GM12891 (cell line): ENCODE results near the gene SYNGAP1.

ENCODE experiments used
- DNase-seq: peaks from one replicate; pipeline ENCODE4 v3.0.0; 2011; ENCODE audit warnings: low spot score; ENCODE audit not compliant: insufficient read length
- FAIRE-seq: peaks from 2 replicates; lab custom pipeline; 2011; peaks lifted over from hg19 to GRCh38; lab: Jason Lieb, UNC
- PAX5 ChIP-seq: IDR thresholded peaks from 2 replicates; pipeline ENCODE4 v1.6.1; 2011; ENCODE audit warnings: low read length, moderate library complexity, mild to moderate bottlenecking; ENCODE audit not compliant: insufficient read depth, severe bottlenecking
- POLR2A ChIP-seq: IDR thresholded peaks from 2 replicates; pipeline ENCODE4 v1.6.1; 2011; ENCODE audit warnings: low read depth, low read length, control low read depth
- POLR2AphosphoS5 ChIP-seq: IDR thresholded peaks from 2 replicates; pipeline ENCODE4 v1.6.1; 2011; ENCODE audit warnings: low read depth, low read length, control low read depth
- POU2F2 ChIP-seq: IDR thresholded peaks from 2 replicates; pipeline ENCODE4 v1.6.1; 2011; ENCODE audit warnings: low read depth, mild to moderate bottlenecking, control low read depth, low read length, moderate library complexity
- SPI1 ChIP-seq: IDR thresholded peaks from 2 replicates; pipeline ENCODE4 v1.6.1; 2011; ENCODE audit warnings: low read depth, low read length, control low read depth
- TAF1 ChIP-seq: IDR thresholded peaks from 2 replicates; pipeline ENCODE4 v1.6.1; 2011; ENCODE audit warnings: low read depth, low read length, control low read depth

Gene SYNGAP1

GRCh38 chr6:33490198-33490597, 70.3 kb downstream of the SYNGAP1 start:
- FAIRE-seq (no peak), DNase-seq (no peak)
- TF ChIP-seq SPI1, result no peak
- TF ChIP-seq TAF1, result no peak
- no peak for TF ChIP-seq PAX5
- no peak for TF ChIP-seq POLR2A
- TF ChIP-seq POU2F2, result no peak
- TF ChIP-seq POLR2AphosphoS5, result no peak

- TF ChIP-seq POU2F2, result no peak
- no peak for TF ChIP-seq POLR2A
- no peak for TF ChIP-seq SPI1
- TF ChIP-seq TAF1, result no peak
- TF ChIP-seq PAX5, result no peak
- no peak for TF ChIP-seq POLR2AphosphoS5
- DNase-seq (no peak), FAIRE-seq (no peak)
Observed at GRCh38 chr6:33490621-33491020, 70.8 kb downstream of the SYNGAP1 start.

- DNase-seq (no peak), FAIRE-seq (no peak)
- no peak for TF ChIP-seq POLR2AphosphoS5
Observed at GRCh38 chr6:33492093-33492492, 72.2 kb downstream of the SYNGAP1 start.

- no peak for TF ChIP-seq POLR2A
- no peak for TF ChIP-seq SPI1
- no peak for TF ChIP-seq POU2F2
- TF ChIP-seq PAX5, result no peak
- TF ChIP-seq TAF1, result no peak
- TF ChIP-seq POLR2AphosphoS5, result no peak
- FAIRE-seq (no peak), DNase-seq (no peak)
Observed at GRCh38 chr6:33497157-33497556, 77.3 kb downstream of the SYNGAP1 start.

GRCh38 chr6:33502486-33502885, 82.6 kb downstream of the SYNGAP1 start:
- FAIRE-seq (no peak), DNase-seq (no peak)
- TF ChIP-seq SPI1, result no peak
- TF ChIP-seq POU2F2, result no peak
- no peak for TF ChIP-seq POLR2AphosphoS5
- TF ChIP-seq POLR2A, result no peak
- TF ChIP-seq PAX5, result no peak
- no peak for TF ChIP-seq TAF1

- no peak for FAIRE-seq
- no peak for DNase-seq
Observed at GRCh38 chr6:33504486-33504885, 84.6 kb downstream of the SYNGAP1 start.

More at GRCh38 chr6:33504486-33504885, 84.6 kb downstream of the SYNGAP1 start:
- TF ChIP-seq PAX5 (no peak), POLR2A (no peak), POU2F2 (no peak), POLR2AphosphoS5 (no peak), TAF1 (no peak)
